ENCODE measurements around the gene FPGS.
"Not testable (repeated sequence)": the region's sequence is repeated elsewhere in the genome, so short reads cannot be mapped to it uniquely, and the experiment has no call there.

The FPGS gene

GRCh38 chr9:127829205-127829906 lies 26.7 kb downstream of the FPGS start:
- no peaks in the 10 kb centered on the region for H3K27me3 ChIP-seq (replicated peaks; ENCODE audit: control insufficient read depth, insufficient read depth, low read length)
- DNase-seq (ENCODE audit: extremely low read depth, insufficient read length): no peak
- no peaks in the 10 kb centered on the region for H3K36me3 ChIP-seq (ENCODE audit: control insufficient read depth, insufficient read depth, low read length)
- H3K4me3 ChIP-seq (replicated peaks; ENCODE audit: low read depth, low read length): no peak overlapping the region
- TF ChIP-seq, protein P1, sequence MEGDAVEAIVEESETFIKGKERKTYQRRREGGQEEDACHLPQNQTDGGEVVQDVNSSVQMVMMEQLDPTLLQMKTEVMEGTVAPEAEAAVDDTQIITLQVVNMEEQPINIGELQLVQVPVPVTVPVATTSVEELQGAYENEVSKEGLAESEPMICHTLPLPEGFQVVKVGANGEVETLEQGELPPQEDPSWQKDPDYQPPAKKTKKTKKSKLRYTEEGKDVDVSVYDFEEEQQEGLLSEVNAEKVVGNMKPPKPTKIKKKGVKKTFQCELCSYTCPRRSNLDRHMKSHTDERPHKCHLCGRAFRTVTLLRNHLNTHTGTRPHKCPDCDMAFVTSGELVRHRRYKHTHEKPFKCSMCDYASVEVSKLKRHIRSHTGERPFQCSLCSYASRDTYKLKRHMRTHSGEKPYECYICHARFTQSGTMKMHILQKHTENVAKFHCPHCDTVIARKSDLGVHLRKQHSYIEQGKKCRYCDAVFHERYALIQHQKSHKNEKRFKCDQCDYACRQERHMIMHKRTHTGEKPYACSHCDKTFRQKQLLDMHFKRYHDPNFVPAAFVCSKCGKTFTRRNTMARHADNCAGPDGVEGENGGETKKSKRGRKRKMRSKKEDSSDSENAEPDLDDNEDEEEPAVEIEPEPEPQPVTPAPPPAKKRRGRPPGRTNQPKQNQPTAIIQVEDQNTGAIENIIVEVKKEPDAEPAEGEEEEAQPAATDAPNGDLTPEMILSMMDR (IDR thresholded peaks at IDR 0.05; ENCODE audit: insufficient read depth, low read length, poor library complexity, severe bottlenecking): no peak

DNA sequence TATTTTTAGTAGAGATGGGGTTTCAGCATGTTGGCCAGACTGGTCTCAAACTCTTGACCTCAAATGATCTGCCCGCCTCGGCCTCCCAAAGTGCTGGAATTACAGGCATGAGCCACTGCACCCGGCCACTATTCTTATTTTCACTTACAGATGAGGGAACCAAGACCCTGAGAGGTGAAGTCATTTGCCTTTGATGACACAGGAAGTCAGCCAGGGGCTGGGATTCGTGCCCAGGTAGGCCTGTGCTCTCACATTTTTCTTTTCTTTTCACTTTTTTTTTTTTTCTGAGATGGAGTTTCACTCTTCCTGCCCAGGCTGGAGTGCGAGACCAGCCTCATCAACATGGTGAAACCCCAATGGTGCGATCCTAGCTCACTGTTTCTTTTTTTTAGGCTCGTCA lies 29.6 kb downstream of the FPGS start:
- no peak for DNase-seq (ENCODE audit: extremely low read depth, insufficient read length)
- no peaks in the 10 kb centered on the region for H3K27me3 ChIP-seq (replicated peaks; ENCODE audit: control insufficient read depth, insufficient read depth, low read length)
- H3K4me3 ChIP-seq (replicated peaks; ENCODE audit: low read depth, low read length): no peak overlapping the region
- no peaks in the 10 kb centered on the region for H3K36me3 ChIP-seq (ENCODE audit: control insufficient read depth, insufficient read depth, low read length)
- TF ChIP-seq, protein P1 (IDR thresholded peaks at IDR 0.05; ENCODE audit: insufficient read depth, low read length, poor library complexity, severe bottlenecking): no peak

GRCh38 chr9:127833555-127833954 lies 30.9 kb downstream of the FPGS start:
- no peak for DNase-seq (ENCODE audit: extremely low read depth, insufficient read length)

DNA sequence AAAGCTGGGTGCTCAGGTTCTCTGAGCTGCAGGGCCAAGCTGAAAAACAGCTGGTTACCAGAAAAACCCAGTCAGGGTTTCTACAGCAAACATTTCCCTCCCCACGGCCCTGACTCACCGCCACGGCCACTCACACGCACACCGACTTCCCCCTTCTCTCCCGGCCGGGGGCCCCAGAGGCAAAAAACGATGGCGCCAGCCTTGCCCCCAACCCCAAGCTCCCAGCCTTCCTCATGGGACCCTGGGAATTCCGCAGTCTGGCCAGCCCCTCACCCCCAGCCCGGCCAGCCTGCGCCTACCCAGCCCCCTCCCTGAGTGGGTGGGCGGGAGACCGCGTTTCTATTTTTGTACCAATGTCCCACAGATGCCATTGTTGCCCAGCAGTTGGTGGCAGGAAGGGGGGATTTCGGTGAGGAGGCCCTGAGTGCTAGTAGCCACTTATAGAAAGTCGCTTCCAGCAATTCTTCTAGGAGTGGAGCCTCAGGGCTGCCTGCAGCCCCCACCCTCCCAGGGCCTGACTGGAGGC lies 33.4 kb downstream of the FPGS start:
- Histone ChIP-seq H3K4me3 (replicated peaks; ENCODE audit: low read depth, low read length) (no peak overlapping the region), H3K27me3 (replicated peaks; ENCODE audit: control insufficient read depth, insufficient read depth, low read length) (no peaks in the 10 kb centered on the region), H3K36me3 (ENCODE audit: control insufficient read depth, insufficient read depth, low read length) (no peaks in the 10 kb centered on the region)
- TF ChIP-seq, protein P1 (IDR thresholded peaks at IDR 0.05; ENCODE audit: insufficient read depth, low read length, poor library complexity, severe bottlenecking): no peak
- DNase-seq (ENCODE audit: extremely low read depth, insufficient read length): no peak

More at GRCh38 chr9:127833555-127833954, 30.9 kb downstream of the FPGS start:
- Histone ChIP-seq H3K36me3 (ENCODE audit: control insufficient read depth, insufficient read depth, low read length) (no peaks in the 10 kb centered on the region), H3K4me3 (replicated peaks; ENCODE audit: low read depth, low read length) (no peak overlapping the region), H3K27me3 (replicated peaks; ENCODE audit: control insufficient read depth, insufficient read depth, low read length) (no peaks in the 10 kb centered on the region)
- TF ChIP-seq, protein P1 (IDR thresholded peaks at IDR 0.05; ENCODE audit: insufficient read depth, low read length, poor library complexity, severe bottlenecking): no peak

GRCh38 chr9:127836561-127836960 lies 33.9 kb downstream of the FPGS start:
- not testable (repeated sequence) for H3K27me3 ChIP-seq (replicated peaks; ENCODE audit: control insufficient read depth, insufficient read depth, low read length); H3K4me3 ChIP-seq (replicated peaks; ENCODE audit: low read depth, low read length); H3K36me3 ChIP-seq (ENCODE audit: control insufficient read depth, insufficient read depth, low read length); DNase-seq (ENCODE audit: extremely low read depth, insufficient read length)

DNA sequence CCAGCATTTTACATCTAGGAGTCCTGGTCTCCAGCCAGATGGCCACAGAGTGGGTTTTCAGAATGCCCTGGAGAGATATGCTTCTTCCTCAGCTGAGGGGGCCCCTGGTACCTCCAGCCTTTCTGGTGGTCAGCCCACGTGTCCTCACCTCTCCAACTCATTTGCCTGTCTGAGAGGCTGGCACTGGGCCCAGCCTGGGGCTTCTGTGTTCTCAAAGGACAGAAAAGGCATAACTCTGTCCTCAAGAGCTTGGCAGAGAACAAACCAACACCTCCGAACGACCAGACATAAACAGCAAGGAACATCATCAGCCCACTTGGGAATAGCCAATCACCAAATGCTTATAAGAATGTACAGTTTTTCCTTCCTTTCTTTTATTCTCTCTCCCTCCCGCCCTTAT lies 34.7 kb downstream of the FPGS start:
- DNase-seq (ENCODE audit: extremely low read depth, insufficient read length): no peak
- Histone ChIP-seq H3K27me3 (replicated peaks; ENCODE audit: control insufficient read depth, insufficient read depth, low read length) (no peaks in the 10 kb centered on the region), H3K36me3 (ENCODE audit: control insufficient read depth, insufficient read depth, low read length) (no peaks in the 10 kb centered on the region), H3K4me3 (replicated peaks; ENCODE audit: low read depth, low read length) (no peak overlapping the region)
- TF ChIP-seq, protein P1 (IDR thresholded peaks at IDR 0.05; ENCODE audit: insufficient read depth, low read length, poor library complexity, severe bottlenecking): no peak
